ENCODE measurements around the gene ACOXL.

DNA sequence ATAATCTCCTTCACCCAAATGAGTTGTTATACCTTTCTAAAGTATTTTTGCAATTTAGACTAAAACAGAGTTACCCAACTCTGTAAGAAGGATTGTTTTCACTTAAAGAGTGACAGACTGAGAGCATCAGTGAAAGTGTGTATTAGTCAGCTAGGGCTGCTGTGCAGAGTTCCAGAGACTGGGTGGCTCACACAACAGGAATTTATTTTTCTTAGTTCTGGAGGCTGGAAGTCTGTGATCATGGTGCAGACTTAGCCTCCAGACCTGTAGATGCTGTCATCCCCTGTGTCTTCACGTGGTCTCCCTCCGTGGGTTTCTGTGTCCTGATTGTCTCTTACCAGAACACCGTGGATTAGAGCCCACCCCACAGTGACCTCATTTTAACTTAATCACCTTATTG is 428.4 kb downstream of the ACOXL start:
- TF ChIP-seq POLR2A (IDR thresholded peaks at IDR 0.05; ENCODE audit: control extremely low read depth in 1 of 2, low read depth in 2 of 2, low read length in 2 of 2) (no peak), MAFK (IDR thresholded peaks at IDR 0.05; ENCODE audit: low read depth, low read length) (no peak), EZH2 (IDR thresholded peaks at IDR 0.05; ENCODE audit: low read depth, low read length, severe bottlenecking) (no peak), EP300 (IDR thresholded peaks at IDR 0.05; ENCODE audit: borderline replicate concordance in 1 of 2, low read depth in 2 of 2, low read length in 2 of 2) (no peak), CHD2 (IDR thresholded peaks at IDR 0.05; ENCODE audit: low read length) (no peak), TBP (IDR thresholded peaks at IDR 0.05; ENCODE audit: low read depth, low read length) (no peak), POLR2AphosphoS5 (IDR thresholded peaks at IDR 0.05; ENCODE audit: low read depth, low read length) (no peak)
- TF ChIP-seq, protein P1, sequence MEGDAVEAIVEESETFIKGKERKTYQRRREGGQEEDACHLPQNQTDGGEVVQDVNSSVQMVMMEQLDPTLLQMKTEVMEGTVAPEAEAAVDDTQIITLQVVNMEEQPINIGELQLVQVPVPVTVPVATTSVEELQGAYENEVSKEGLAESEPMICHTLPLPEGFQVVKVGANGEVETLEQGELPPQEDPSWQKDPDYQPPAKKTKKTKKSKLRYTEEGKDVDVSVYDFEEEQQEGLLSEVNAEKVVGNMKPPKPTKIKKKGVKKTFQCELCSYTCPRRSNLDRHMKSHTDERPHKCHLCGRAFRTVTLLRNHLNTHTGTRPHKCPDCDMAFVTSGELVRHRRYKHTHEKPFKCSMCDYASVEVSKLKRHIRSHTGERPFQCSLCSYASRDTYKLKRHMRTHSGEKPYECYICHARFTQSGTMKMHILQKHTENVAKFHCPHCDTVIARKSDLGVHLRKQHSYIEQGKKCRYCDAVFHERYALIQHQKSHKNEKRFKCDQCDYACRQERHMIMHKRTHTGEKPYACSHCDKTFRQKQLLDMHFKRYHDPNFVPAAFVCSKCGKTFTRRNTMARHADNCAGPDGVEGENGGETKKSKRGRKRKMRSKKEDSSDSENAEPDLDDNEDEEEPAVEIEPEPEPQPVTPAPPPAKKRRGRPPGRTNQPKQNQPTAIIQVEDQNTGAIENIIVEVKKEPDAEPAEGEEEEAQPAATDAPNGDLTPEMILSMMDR (IDR thresholded peaks at IDR 0.05; ENCODE audit: control extremely low read depth in 1 of 3, insufficient read depth in 1 of 3, low read depth in 1 of 3, low read length in 3 of 3): no peak
- TF ChIP-seq, protein P2, sequence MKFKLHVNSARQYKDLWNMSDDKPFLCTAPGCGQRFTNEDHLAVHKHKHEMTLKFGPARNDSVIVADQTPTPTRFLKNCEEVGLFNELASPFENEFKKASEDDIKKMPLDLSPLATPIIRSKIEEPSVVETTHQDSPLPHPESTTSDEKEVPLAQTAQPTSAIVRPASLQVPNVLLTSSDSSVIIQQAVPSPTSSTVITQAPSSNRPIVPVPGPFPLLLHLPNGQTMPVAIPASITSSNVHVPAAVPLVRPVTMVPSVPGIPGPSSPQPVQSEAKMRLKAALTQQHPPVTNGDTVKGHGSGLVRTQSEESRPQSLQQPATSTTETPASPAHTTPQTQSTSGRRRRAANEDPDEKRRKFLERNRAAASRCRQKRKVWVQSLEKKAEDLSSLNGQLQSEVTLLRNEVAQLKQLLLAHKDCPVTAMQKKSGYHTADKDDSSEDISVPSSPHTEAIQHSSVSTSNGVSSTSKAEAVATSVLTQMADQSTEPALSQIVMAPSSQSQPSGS (IDR thresholded peaks at IDR 0.05; ENCODE audit: low read length): no peak
